GM23338 (cell line): ENCODE data around the gene CCDC120. TPM values are rescaled to one million over a fixed set of nuclear protein-coding genes. Genes with fewer than 3 reads are reported as not detected.

Experiments used
- ATAC-seq: fragments of 200-7000 bp; cut with Tn5 transposase; 3 replicates; pipeline ENCODE4 v1.9.1; 2020
- DNase-seq: peaks from one replicate; pipeline ENCODE4 v3.0.0-alpha.2; 2015; ENCODE audit warnings: low spot score
- H2AFZ ChIP-seq: fragments of 200-600 bp; sonication (generic); 2 replicates; pipeline ENCODE4 v1.8.0; 2016; ENCODE audit warnings: antibody characterized with exemption, mild to moderate bottlenecking, moderate library complexity
- H3F3A ChIP-seq: fragments of 200-600 bp; sonication (generic); replicated peaks from 2 replicates; pipeline ENCODE4 v1.8.0; 2017; ENCODE audit warnings: antibody characterized with exemption, mixed run types, low read depth
- H3K27ac ChIP-seq: fragments of 200-600 bp; sonication (generic); 2 replicates; pipeline ENCODE4 v1.6.1; 2016; ENCODE audit warnings: low read depth
- H3K27me3 ChIP-seq: fragments of 200-600 bp; sonication (generic); 2 replicates; pipeline ENCODE4 v1.8.0; 2016; ENCODE audit warnings: mild to moderate bottlenecking, mixed run types, moderate library complexity; ENCODE audit not compliant: insufficient read depth
- H3K36me3 ChIP-seq: fragments of 200-600 bp; sonication (generic); 2 replicates; pipeline ENCODE4 v1.8.0; 2016; ENCODE audit warnings: mild to moderate bottlenecking; ENCODE audit not compliant: insufficient read depth
- H3K4me1 ChIP-seq: fragments of 200-600 bp; sonication (generic); 2 replicates; pipeline ENCODE4 v1.8.0; 2016; ENCODE audit warnings: mild to moderate bottlenecking, moderate library complexity; ENCODE audit not compliant: insufficient read depth
- H3K4me2 ChIP-seq: fragments of 200-600 bp; sonication (generic); 2 replicates; pipeline ENCODE4 v1.7.1; 2017; ENCODE audit warnings: mixed run types
- H3K4me3 ChIP-seq: fragments of 200-600 bp; sonication (generic); 2 replicates; pipeline ENCODE4 v1.6.1; 2016; ENCODE audit warnings: mixed run types
- H3K79me2 ChIP-seq: fragments of 200-600 bp; sonication (generic); replicated peaks from 2 replicates; pipeline ENCODE4 v1.8.0; 2017; ENCODE audit warnings: mild to moderate bottlenecking; ENCODE audit not compliant: insufficient read depth
- H3K9me2 ChIP-seq: fragments of 200-600 bp; sonication (generic); 2 replicates; pipeline ENCODE4 v1.8.0; 2017; ENCODE audit not compliant: insufficient read depth
- H4K20me1 ChIP-seq: fragments of 200-600 bp; sonication (generic); replicated peaks from 2 replicates; pipeline ENCODE4 v1.8.0; 2017; ENCODE audit warnings: mild to moderate bottlenecking; ENCODE audit not compliant: insufficient read depth
- H3K27ac Mint-ChIP-seq: 2 replicates; pipeline ENCODE4 v1.8.0; 2020; ENCODE audit warnings: inconsistent platforms, mild to moderate bottlenecking, moderate library complexity, mixed read lengths
- H3K27me3 Mint-ChIP-seq: 3 replicates; pipeline ENCODE4 v1.8.0; 2022; ENCODE audit warnings: low read depth, mild to moderate bottlenecking, moderate library complexity, mixed read lengths, inconsistent platforms; ENCODE audit not compliant: insufficient read depth, poor library complexity
- H3K36me3 Mint-ChIP-seq: 3 replicates; pipeline ENCODE4 v1.8.0; 2021; ENCODE audit warnings: low read depth, mild to moderate bottlenecking, inconsistent platforms, moderate library complexity, mixed read lengths
- H3K4me1 Mint-ChIP-seq: 3 replicates; pipeline ENCODE4 v1.8.0; 2020; ENCODE audit warnings: mild to moderate bottlenecking, inconsistent platforms, mixed read lengths
- H3K4me3 Mint-ChIP-seq: 3 replicates; pipeline ENCODE4 v1.8.0; 2021; ENCODE audit warnings: moderate library complexity, mild to moderate bottlenecking, inconsistent platforms, mixed read lengths
- H3K9me3 Mint-ChIP-seq: 3 replicates; pipeline ENCODE4 v1.8.0; 2020; ENCODE audit warnings: moderate library complexity, mild to moderate bottlenecking, inconsistent platforms, mixed read lengths
- NANOG ChIP-seq: IDR thresholded peaks from 2 replicates; pipeline ENCODE4 v1.6.1; 2016; ENCODE audit warnings: antibody characterized with exemption, borderline replicate concordance
- POLR2AphosphoS5 ChIP-seq: IDR thresholded peaks from 2 replicates; pipeline ENCODE4 v1.6.1; 2016; ENCODE audit warnings: antibody characterized with exemption, low read depth
- STAT1 ChIP-seq: IDR thresholded peaks from one replicate; pipeline ENCODE4 v1.6.1; 2016; ENCODE audit warnings: antibody characterized with exemption; ENCODE audit not compliant: unreplicated experiment
- ZNF462 ChIP-seq: fragments of 250-450 bp; sonication (Bioruptor Pico); IDR thresholded peaks from 2 replicates; pipeline ENCODE4 v1.5.0; 2020; ENCODE audit warnings: mild to moderate bottlenecking, moderate library complexity
- polyA plus RNA-seq: library from polyadenylated mRNA; unstranded; fragments of >200 nt; fragmentation: Nextera tagmentation; extraction: Ambion mirVana; gene quantifications from 2 replicates; pipeline ENCODE4 v1.2.1, GENCODE V29; 2016
- total RNA-seq: library from RNA; depleted of rRNA; stranded (reverse); fragments of >200 nt; shearing (Covaris generic); gene quantifications from 2 replicates; pipeline ENCODE4 v1.2.3, GENCODE V29; 2014
- TF ChIP-seq, protein P1 (sequence below): IDR thresholded peaks from 2 replicates; pipeline ENCODE4 v1.6.1; 2016; ENCODE audit warnings: antibody characterized with exemption
- TF ChIP-seq, protein P2 (sequence below): IDR thresholded peaks from one replicate; pipeline ENCODE4 v1.6.1; 2018; ENCODE audit warnings: antibody characterized with exemption; ENCODE audit not compliant: unreplicated experiment
- TF ChIP-seq, protein P3 (sequence below), 2 experiments: fragments of 200-600 bp in 1 of 2; sonication (generic) in 1 of 2; conservative IDR thresholded peaks; 2 replicates each; pipeline versions ENCODE4 v1.5.1 to v1.6.1; 2016 to 2017; ENCODE audit warnings: antibody characterized with exemption in 2 of 2, low read depth in 2 of 2, mild to moderate bottlenecking in 2 of 2, moderate library complexity in 1 of 2

The CCDC120 gene
- total and polyA plus RNA-seq, 2 experiments from 2014 or later: 3.3 to 9.9 TPM

DNA sequence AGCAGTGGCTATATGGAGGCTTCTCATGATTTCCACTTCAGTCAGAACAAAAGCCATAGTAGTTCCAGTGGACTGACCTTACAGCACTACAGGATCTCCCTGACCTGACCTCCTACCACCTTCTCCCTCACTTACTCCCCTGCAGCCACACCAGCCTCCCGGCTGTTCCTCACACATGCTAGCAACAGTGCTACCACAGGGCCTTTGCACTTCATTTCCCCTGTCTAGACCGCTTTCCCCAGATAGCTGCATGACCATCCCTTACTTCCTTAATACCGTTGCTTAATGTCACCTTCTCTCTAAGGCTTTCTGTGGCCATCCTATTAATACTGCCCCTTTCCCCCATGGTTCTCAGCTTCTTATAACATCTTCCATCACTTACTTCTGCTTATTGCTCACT lies 51.6 kb downstream of the CCDC120 start:
- H3K9me2 ChIP-seq: no peaks in the 10 kb centered on the region
- no peak overlapping the region for H3K4me3 Mint-ChIP-seq
- H3K36me3 ChIP-seq: no peaks in the 10 kb centered on the region
- no peaks in the 10 kb centered on the region for H3K4me1 Mint-ChIP-seq
- H4K20me1 ChIP-seq: no peaks in the 10 kb centered on the region
- TF ChIP-seq, protein P1, sequence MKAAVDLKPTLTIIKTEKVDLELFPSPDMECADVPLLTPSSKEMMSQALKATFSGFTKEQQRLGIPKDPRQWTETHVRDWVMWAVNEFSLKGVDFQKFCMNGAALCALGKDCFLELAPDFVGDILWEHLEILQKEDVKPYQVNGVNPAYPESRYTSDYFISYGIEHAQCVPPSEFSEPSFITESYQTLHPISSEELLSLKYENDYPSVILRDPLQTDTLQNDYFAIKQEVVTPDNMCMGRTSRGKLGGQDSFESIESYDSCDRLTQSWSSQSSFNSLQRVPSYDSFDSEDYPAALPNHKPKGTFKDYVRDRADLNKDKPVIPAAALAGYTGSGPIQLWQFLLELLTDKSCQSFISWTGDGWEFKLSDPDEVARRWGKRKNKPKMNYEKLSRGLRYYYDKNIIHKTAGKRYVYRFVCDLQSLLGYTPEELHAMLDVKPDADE: no peak
- TF ChIP-seq ZNF462 (CRISPR knock-in tag): no peak
- TF ChIP-seq, protein P2, sequence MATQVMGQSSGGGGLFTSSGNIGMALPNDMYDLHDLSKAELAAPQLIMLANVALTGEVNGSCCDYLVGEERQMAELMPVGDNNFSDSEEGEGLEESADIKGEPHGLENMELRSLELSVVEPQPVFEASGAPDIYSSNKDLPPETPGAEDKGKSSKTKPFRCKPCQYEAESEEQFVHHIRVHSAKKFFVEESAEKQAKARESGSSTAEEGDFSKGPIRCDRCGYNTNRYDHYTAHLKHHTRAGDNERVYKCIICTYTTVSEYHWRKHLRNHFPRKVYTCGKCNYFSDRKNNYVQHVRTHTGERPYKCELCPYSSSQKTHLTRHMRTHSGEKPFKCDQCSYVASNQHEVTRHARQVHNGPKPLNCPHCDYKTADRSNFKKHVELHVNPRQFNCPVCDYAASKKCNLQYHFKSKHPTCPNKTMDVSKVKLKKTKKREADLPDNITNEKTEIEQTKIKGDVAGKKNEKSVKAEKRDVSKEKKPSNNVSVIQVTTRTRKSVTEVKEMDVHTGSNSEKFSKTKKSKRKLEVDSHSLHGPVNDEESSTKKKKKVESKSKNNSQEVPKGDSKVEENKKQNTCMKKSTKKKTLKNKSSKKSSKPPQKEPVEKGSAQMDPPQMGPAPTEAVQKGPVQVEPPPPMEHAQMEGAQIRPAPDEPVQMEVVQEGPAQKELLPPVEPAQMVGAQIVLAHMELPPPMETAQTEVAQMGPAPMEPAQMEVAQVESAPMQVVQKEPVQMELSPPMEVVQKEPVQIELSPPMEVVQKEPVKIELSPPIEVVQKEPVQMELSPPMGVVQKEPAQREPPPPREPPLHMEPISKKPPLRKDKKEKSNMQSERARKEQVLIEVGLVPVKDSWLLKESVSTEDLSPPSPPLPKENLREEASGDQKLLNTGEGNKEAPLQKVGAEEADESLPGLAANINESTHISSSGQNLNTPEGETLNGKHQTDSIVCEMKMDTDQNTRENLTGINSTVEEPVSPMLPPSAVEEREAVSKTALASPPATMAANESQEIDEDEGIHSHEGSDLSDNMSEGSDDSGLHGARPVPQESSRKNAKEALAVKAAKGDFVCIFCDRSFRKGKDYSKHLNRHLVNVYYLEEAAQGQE: no peak
- TF ChIP-seq, protein P3, sequence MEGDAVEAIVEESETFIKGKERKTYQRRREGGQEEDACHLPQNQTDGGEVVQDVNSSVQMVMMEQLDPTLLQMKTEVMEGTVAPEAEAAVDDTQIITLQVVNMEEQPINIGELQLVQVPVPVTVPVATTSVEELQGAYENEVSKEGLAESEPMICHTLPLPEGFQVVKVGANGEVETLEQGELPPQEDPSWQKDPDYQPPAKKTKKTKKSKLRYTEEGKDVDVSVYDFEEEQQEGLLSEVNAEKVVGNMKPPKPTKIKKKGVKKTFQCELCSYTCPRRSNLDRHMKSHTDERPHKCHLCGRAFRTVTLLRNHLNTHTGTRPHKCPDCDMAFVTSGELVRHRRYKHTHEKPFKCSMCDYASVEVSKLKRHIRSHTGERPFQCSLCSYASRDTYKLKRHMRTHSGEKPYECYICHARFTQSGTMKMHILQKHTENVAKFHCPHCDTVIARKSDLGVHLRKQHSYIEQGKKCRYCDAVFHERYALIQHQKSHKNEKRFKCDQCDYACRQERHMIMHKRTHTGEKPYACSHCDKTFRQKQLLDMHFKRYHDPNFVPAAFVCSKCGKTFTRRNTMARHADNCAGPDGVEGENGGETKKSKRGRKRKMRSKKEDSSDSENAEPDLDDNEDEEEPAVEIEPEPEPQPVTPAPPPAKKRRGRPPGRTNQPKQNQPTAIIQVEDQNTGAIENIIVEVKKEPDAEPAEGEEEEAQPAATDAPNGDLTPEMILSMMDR (conservative IDR thresholded peaks at IDR 0.05; ENCODE audit: low read depth in 2 of 2): no peak
- TF ChIP-seq POLR2AphosphoS5: no peak
- no peak for TF ChIP-seq NANOG
- no peak for TF ChIP-seq STAT1
- no peaks in the 10 kb centered on the region for H3K4me1 ChIP-seq
- H3K36me3 Mint-ChIP-seq: peaks cover 19% of the 10 kb centered on the region
- no peaks in the 10 kb centered on the region for H3K79me2 ChIP-seq
- H3K4me3 ChIP-seq: no peak overlapping the region
- H3F3A ChIP-seq: no peaks in the 10 kb centered on the region
- H3K27ac Mint-ChIP-seq: no peak overlapping the region
- H3K27ac ChIP-seq: no peak overlapping the region
- no peaks in the 10 kb centered on the region for H3K27me3 ChIP-seq
- no peak overlapping the region for H3K4me2 ChIP-seq
- DNase-seq (no peak), ATAC-seq (no peak)
- no peaks in the 10 kb centered on the region for H3K27me3 Mint-ChIP-seq
- H2AFZ ChIP-seq: no peak overlapping the region
- H3K9me3 Mint-ChIP-seq: no peaks in the 10 kb centered on the region
